GM04504 (cell line): ENCODE results near the gene FAM3C.
A peak's percentile ranks its signal among the peaks of the same experiment; 100 is the strongest.

Experiments
- DNase-seq: peaks from one replicate; pipeline ENCODE4 v3.0.0-alpha.2; 2012; ENCODE audit warnings: low read depth

FAM3C gene

DNA sequence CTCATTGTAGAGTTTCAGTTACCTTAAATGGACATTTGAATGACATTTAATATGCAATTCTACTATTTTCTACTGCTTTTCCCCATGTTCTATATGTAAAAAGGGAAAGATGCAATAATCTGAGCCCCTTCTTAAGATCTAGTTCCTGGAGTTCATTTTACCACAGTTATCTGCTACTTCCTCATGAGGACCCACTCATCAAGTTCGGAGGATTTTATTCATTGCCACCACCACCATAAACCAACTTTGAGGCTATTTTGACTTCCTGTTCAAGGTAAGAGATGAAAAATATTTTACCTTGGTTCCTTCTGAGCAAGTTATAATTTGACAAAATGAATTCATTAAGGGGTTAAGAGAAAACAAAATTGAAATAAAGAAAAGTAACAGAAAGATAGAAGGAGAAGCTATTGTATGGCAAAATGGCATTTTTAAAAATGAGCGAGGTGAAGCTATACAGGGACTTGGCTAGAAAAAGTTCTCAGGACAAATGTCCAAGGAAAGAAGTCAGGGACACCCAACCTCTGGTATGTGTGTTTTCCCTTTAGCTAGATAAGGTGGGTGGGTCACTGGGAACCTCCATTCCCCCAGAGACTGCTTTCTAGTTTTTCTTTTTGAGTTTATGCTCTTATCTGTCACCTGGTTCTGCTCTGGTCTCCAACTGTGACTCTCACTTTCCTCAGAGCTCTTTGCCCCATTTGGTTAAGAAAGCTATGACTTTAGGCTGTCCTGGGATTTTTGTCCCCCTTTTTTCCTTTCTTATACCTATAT, 14.9 kb upstream of the FAM3C start:
- no peak for DNase-seq

- DNase-seq = no peak
Measured at GRCh38 chr7:121406944-121407343, 10.8 kb upstream of the FAM3C start.

- no peak for DNase-seq
Measured at GRCh38 chr7:121406461-121406860, 10.4 kb upstream of the FAM3C start.

- DNase-seq = no peak
Measured at GRCh38 chr7:121404348-121404747, 8.2 kb upstream of the FAM3C start.

DNA sequence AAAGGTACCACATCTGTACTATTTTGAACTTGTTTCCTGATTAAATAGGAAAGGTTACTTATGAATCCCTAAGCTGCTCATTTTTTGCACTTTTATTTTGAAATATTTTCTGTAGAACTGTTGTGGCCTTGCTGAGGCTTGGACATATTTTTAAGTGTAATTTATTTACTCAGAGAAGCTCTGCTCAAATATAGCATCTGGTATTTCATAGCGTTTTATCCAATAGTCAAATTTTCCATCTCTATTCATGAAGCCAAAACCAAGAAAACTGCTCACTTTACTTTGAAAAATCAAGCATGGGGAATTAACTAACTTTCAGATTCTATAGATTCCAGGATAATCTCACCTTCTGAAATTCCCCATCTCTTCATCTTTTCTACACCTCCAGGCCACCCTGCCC, 6.6 kb upstream of the FAM3C start:
- DNase-seq = no peak

- DNase-seq = peak; percentile 7
Measured at GRCh38 chr7:121401896-121402295, 5.8 kb upstream of the FAM3C start.

- no peak for DNase-seq
Measured at GRCh38 chr7:121398246-121398645, 2.1 kb upstream of the FAM3C start.

DNA sequence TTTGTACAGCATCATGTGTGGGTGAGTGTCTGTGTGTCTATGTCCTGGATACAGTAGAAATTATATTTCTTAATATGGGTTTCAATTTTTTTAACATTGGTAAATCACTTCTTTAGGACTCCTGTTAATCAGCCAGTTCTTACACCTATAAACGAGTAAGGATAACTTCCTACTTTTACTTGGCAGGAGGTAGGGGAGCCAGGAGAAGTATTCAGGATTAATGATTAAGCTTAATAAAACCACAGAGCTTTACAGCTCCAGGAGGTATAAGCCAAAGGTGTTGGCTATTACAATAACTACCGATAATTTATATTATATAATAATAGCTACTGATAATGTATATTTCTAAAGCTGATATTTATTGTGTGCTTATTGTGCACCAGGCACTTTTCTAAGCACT, 1.7 kb upstream of the FAM3C start:
- no peak for DNase-seq

DNA sequence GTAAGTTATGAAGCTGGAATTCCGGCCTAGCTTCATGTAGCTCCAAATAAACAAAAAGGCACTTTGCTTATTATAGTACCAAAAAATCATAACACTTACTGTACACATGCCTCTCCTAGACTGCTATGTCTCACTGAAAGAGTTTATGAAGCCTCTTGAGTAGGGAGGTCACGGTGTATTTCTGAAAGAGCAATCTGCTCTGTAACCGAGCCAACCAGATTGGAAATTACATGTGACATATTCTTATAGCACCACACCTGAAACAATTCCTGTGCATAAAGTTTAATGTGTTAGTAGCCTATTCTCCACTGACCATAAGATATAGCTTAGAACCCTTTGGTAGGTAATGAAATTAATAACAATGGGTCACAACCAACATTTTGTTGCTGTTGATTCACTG, 1.3 kb upstream of the FAM3C start:
- no peak for DNase-seq

- no peak for DNase-seq
Measured at GRCh38 chr7:121395494-121395960, 581 bp downstream of the FAM3C start.

GRCh38 chr7:121394709-121395140, 1.4 kb downstream of the FAM3C start:
- no peak for DNase-seq

DNA sequence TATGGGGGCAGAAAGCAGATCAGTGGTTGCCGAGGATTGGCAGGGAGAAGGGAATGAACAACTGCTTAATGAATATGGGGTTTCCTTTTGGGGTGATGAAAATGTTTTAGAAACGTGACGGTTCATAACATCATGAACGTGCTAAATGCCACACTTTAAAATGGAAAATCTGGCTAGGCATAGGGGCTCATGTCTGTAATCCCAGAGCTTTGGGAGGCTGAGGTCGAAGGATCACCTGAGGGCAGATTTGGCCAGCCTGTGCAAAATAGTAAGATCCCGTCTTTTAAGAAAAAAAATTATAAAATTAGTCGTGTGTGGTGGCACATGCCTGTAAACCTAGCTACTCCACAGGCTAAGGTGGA, 3.1 kb downstream of the FAM3C start:
- DNase-seq = no peak

- no peak for DNase-seq
Measured at GRCh38 chr7:121392277-121393004, 3.7 kb downstream of the FAM3C start.

GRCh38 chr7:121391686-121392085, 4.4 kb downstream of the FAM3C start:
- no peak for DNase-seq

DNA sequence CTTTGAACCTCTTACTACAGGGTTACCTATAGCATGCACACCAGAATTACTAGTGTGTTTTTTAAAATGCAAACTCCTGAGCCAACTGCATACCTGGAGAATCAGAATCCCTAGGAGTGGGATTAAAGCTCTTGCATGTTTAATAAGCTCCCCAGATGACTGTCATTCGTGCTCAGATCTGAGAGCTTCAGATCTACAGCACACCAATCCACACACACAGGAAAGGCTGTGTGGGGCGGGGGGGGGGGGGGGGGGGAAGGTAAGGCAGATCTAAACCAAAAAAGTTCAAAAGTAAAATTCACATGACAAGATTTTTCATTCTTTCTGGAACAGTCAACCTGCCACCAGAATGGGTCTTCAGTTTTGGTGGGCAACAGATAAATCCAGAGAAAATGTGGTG, 5.5 kb downstream of the FAM3C start:
- DNase-seq = no peak

DNA sequence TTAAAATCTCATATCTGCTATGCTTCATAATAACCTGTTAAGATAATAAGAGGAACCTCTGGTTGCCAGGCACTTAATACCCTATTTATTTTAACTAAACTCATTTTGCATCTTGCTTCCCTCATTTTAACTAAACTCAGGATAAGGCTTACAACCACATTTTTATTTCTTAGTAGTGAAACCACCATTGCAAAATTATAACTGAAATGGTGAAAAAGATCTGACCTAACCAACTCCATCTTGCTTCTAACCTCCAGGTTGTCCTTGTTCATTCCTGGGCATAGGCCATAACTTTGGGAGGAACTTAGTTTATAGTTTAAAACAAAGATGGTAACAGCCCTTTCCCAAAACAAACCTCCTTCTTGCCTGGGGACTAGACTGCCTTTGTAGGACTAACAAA, 6.0 kb downstream of the FAM3C start:
- no peak for DNase-seq

DNA sequence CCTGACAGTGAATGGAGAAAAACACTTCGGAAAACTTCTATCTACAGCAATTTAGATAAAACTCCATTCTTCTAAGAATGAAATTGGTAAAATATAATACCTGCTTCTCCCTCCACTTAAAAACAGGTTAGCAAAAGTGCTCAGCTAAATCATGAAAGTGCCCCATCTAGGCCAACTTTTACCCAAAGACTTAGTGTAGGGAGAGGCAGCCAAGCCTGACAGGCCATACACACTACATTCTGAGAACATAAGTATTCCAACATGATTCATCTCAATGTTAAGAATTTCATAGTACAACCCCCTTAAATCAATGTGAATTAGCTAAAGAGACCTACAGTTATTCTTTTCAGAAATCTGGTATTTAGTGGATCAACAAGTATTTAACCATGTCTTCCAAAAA, 7.2 kb downstream of the FAM3C start:
- DNase-seq = no peak

DNA sequence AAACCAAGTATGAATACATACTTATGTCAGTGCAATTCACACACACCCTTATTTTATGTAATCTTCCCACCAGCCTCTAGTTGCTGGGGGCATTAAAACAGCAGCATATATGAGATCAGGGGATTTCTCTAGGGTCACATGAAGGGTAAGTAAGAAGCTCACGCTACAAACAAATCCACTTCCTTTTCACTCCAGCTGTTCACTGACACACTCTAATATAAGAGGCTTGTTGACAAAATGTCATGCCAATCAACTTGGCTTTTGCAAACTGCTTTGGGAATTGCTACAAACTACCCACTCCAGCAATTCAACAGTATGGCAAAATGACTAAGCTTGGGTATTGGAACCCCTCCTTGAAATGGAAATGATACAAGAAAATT, 10.3 kb downstream of the FAM3C start:
- no peak for DNase-seq

DNA sequence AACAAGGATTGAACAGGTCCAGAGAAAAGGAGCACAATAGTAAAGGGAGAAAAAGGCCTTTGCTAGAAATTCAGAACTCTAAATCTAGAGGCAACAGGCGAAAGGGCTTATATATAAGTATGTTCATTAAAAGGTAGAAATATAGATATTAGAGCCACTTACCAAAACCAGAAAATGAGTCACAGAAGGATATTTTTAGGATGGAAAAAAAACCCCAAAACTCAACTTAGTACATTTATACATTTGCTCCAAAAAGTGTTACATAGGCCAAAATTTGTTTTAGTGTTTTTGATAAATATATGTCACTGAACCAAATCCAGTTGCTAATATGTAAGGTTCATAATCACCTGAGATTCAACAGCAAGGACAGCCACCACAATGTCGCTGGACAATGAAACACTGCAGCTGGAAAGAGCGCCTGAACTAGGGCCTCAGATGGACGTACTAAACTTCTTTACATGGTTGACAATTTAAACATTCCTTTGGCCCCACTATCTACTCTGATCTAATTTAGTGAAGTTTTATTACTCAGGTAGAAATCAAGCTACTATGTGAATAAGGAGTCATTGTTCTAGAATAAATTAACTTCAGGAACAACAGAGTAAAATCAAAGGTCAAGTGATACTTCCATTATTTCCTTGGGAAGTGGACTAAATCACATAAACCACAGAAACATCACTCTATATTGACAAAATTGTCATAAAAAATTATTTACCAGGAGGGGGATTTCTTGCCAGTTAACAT, 10.9 kb downstream of the FAM3C start:
- no peak for DNase-seq

GRCh38 chr7:121384265-121384664, 11.8 kb downstream of the FAM3C start:
- no peak for DNase-seq

DNA sequence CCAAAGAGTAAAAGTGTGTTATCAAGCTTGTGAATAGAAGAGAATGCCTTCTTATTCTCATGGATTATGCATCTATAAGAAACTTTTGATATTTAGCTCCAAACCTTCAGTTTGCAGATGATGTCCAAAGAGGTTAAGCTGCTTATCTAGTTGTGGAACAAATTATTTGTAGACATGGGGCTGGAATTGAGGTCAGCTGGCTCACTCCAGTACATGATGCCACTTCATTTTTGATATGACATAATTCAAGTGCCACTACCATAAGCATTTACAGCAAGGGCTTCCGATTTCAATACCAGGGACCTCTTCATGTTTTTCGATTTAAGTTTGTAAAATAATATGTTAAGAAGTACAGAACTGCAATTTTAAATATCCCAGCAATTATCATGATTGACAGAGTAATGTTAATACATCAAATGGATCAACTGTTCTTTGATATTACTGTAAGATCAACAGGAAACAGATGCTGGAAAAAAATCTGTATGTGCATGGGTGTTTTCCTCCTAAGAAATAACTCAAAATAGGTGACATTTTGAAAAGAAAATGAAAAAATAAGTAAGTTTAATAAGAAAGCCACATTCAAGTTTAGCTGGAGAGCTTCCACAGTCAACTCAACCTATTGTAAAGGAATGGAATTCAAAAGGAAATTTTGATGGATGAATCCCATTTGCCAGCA, 12.7 kb downstream of the FAM3C start:
- no peak for DNase-seq

- DNase-seq = no peak
Measured at GRCh38 chr7:121382473-121382872, 13.6 kb downstream of the FAM3C start.
